Left hindlimb (tissue), 1 donor: ENCODE data around the gene INF2.

ENCODE experiments used
- DNase-seq: peaks from one replicate; pipeline ENCODE4 v3.0.0-alpha.2; 2018

INF2 gene

GRCh38 chr14:104706733-104707607, 17.6 kb downstream of the INF2 start:
- DNase-seq = no peak

DNA sequence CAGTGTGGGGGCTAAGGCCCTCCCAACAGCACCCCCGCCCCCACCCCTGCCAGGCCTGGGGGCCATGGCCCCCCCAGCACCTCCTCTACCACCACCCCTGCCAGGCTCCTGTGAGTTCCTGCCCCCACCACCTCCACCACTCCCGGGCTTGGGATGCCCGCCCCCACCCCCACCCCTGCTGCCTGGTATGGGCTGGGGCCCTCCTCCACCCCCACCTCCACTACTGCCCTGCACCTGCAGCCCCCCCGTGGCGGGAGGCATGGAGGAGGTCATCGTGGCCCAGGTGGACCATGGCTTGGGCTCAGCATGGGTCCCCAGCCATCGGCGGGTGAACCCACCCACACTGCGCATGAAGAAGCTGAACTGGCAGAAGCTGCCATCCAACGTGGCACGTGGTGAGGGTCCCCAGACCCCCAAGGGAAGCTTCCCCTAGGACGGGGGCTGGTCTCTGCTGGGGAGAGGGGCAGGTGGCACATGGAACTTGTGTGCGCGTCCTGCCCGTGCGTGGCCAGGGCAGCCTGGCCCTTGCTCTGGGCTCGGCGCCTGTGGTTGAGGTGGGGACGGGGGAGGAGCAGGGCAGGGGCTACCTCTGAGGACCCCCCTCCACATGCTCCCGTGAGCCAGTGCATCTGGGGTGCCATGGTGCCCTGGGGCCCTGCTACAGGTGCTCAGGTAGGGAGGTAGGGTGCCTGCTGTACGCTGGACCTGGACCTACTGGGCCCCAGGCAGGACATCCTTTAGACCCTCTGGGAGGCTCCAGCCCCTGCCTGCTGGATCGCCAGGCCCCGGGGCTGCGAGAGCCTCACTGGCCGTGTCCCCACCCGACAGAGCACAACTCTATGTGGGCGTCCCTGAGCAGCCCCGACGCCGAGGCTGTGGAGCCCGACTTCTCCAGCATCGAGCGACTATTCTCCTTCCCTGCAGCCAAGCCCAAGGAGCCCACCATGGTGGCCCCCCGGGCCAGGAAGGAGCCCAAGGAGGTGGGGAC, 18.5 kb downstream of the INF2 start:
- no peak for DNase-seq

- DNase-seq = peak; percentile 75
Measured at GRCh38 chr14:104708606-104709268, 19.3 kb downstream of the INF2 start.

GRCh38 chr14:104709387-104710039, 20.1 kb downstream of the INF2 start:
- no peak for DNase-seq

DNA sequence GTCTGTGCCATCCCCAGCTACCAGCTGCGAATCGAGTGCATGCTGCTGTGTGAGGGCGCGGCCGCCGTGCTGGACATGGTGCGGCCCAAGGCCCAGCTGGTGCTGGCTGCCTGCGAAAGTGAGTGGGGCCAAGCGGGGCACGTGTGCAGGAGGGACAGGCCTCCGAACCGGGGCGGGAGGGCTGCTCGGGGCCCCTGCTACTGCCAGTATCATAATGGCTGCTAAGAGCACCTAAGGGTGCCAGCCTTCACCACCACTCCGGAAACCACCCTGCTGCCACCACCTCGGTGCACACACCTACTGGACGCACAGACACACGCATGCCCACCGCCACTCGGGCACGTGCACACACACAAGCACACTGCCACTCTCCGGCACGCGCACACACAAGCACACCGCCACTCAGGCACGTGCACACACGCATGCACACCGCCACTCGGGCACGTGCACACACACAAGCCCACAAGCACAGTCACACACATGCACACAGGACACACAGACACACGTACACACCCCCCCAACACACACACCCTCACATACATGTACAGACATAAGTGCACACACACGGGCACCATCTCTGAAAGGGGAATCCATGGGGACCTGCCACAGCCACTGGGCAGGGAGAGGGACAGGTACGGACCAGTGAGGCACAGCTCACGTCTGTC, 20.8 kb downstream of the INF2 start:
- DNase-seq = no peak

DNA sequence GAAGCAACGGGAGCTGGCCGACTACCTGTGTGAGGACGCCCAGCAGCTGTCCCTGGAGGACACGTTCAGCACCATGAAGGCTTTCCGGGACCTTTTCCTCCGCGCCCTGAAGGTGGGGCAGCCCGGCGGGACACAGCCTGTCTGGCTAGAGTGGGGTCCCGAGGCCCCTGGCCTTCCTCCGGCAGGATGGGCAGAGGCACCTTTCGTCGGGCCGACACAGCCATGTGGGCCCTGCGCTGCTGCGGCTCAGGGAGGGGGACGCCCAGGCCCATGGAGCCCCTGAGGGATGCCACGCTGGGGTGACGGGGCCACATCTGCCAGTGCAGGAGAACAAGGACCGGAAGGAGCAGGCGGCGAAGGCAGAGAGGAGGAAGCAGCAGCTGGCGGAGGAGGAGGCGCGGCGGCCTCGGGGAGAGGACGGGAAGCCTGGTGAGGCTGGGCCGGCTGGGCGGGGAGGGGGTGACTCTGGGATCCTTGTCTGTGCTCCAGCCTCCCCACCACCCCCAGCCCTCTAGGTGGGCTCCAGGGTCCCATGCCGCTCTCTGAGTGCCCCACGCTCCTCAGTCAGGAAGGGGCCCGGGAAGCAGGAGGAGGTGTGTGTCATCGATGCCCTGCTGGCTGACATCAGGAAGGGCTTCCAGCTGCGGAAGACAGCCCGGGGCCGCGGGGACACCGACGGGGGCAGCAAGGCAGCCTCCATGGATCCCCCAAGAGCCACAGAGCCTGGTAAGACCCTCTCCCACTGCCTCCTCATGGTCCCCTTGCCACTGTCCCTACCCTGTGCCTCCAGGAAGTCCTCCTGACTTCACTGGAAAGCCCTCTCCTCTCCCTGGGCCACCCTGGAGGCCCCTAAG, 23.7 kb downstream of the INF2 start:
- DNase-seq = no peak

- no peak for DNase-seq
Measured at GRCh38 chr14:104714066-104714465, 24.6 kb downstream of the INF2 start.

GRCh38 chr14:104714681-104715080, 25.3 kb downstream of the INF2 start:
- DNase-seq = no peak

DNA sequence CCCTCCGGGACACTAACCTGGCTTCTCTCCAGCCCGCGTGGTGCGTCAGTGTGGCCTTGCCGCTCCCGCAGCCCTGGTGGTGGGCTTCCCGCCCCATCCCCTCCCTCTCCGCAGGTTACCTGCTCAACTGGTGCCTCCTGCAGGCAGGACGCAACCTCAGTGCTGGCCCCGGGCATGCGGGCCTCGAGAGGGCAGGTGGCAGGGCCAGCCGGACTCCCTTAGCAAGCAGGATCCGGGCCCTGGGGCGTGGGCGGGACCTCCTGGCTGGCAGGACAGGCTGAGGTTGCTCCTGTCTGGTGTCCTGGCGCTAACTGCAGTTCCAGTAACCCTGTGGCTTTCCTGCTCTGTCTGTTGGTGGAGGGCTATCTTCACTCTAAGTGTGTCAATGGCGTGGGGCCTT, 26.0 kb downstream of the INF2 start:
- no peak for DNase-seq

DNA sequence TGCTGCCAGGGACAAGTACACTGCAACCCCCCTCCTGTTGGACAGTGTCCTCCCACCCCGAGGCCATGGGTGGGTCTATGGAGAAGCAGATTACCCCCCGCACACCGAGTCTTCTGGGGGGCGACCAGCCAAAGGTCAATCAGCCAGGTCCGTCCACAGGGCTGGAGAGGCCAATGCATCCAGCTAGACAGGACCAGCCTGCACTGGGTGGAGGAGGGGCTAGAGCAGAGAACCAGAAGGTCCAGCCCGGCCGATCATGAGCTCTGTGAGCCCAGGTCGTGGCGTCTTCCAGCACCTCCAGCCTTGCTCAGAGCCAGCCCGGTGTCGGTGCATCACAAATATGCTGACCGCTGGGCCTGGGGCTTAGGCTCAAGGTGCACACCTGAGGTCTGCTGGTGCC, 26.5 kb downstream of the INF2 start:
- no peak for DNase-seq

GRCh38 chr14:104717137-104717536, 27.7 kb downstream of the INF2 start:
- no peak for DNase-seq

DNA sequence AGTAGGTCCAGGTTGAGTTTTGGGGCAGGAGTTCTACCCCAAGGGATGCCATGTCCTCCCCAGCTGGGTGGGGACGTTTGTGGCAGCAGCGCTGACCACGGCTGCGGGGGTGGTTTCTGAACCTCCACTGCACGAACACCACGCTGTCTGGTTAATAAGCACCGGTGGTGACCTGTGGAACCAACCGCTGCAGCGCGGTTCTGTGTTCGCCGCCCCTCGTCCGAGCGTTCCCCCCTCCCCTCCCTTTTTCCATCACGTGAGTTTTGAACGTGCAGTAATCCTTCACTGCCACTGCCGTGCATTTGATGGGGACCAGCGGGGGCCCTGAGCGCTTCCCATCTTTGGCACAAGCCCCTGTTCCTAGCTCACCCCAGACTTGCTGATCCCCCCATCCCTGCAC, 28.2 kb downstream of the INF2 start:
- no peak for DNase-seq

DNA sequence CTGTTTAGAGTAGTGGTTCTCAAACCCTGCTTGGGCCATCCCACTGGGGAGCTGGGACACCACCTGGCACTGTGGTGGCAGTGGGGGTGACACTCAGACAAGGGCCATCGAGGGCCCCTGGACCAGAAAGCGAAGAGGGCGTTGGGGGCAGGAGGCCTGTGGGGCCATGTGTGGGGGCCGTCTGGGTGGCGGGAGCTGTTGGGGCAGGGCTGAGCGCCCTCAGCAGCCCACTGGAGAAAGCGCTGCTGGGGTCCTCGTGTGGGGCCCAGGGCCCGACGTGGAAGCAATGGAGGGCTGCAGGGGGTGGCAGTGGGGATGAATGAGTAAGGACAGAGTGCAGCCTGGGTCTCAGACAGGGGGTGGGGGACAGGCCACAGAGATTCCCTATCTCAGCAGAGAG, 28.7 kb downstream of the INF2 start:
- DNase-seq = no peak

- DNase-seq = no peak
Measured at GRCh38 chr14:104718871-104719270, 29.5 kb downstream of the INF2 start.

DNA sequence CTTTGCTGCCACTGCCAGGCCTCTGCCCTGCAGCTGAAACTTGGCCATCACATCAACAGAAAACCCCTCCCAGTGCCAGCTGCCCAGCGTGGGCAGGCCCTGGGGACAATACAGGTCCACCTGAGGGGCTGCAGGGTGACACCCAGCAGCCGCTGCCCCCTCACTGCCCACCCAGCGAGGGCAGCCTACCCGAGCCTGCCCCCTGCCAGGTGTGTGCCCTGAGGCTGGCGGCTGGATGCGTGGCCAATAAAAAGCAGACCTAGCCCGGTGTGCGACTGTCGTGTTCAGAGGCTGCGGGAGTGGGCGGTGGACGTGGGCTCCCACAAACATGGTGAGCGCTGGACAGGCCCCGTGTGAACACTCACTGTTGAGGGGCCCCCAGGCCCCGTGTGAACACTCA, 29.9 kb downstream of the INF2 start:
- no peak for DNase-seq

GRCh38 chr14:104721505-104722431, 32.4 kb downstream of the INF2 start:
- no peak for DNase-seq

DNA sequence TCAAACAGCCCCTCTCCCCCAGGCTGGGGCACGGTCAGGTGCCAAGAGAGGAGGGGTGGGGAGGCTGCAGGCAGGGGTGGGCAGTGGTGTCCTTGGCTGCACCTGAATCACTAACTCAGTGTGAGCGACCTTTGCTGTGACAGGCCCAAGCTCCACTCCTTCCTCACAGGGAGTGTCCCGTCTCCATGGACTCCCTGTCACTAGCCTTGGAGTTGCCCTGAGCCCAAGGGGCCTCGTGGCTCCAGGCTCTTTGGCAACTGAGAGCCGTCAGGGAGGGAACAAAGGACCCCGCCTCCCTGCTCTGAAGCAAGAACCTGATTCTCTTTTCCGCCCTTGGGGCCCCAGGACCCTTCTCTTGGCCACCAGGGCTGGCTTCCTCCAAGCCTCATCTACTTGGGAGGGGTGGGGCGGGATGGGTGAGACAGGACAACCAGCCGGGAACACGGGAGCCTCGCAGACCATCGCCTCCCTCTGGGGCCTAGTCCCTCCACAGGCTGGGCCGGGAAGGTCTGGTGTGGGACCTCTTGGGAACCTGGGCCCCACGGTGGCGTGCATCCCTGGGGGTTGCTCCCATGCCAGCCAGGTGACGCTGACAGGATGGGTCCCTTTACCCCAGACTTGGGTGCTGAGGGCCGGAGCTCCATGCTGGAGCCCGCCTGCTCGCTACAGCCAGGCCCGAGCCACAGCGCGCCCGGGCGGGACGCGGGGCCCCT, 33.7 kb downstream of the INF2 start:
- DNase-seq = no peak

DNA sequence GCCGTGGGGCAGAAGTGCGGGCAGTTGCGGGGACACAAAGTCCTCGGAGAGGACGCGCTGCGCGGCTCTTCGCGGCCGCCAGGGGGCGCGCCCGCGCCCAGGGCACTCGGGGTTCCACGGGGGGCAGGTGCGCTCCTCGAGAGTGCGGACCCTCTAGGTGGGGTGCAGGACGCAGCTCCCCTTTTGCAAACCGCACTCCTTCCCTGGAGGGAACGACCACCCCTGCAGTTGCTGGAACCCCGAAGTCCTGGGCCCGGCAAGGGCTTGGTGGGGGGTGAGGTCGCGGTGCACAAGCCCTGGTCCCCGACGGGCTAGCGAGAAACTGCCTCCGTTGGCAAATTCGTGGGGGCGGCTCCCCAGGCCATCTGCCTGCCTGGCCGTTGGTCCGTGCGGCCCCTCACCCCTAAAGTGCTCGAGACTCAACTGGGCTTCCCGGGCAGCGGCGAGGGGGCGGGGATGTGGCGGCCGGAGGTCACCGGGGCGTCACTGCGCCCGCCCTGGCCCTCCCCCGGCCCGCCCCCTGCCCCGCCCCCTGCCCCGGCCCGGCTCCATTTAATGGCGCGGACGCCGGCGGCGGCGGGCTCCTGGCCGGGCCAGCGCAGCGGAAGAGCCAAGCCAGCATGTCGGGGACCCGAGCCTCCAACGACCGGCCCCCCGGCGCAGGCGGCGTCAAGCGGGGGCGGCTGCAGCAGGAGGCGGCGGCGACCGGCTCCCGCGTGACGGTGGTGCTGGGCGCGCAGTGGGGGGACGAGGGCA, 34.4 kb downstream of the INF2 start, which contains the start of gene ADSS1:
TSS of gene ADSS1 (plus strand) at position 579 of the 756 bp plus-strand sequence. CDS start at position 621, 42 bp downstream.
- DNase-seq = peak; percentile 74
